SK-N-SH treated with all-trans-retinoic acid at 6 μM for 48 hours (cell line): ENCODE data around the gene OSBPL2.

Experiments used
- ATAC-seq: fragments of 200-7000 bp; cut with Tn5 transposase; 3 replicates; pipeline ENCODE4 v1.9.1; 2020; ENCODE audit warnings: mild to moderate bottlenecking, moderate library complexity
- ARNTL ChIP-seq: fragments of 450-650 bp; formaldehyde crosslinking; IDR thresholded peaks from 2 replicates; pipeline ENCODE4 v1.5.0; 2020; ENCODE audit warnings: low read depth, mild to moderate bottlenecking, moderate library complexity, borderline replicate concordance
- BACH2 ChIP-seq: fragments of 250-450 bp; sonication (Bioruptor Pico); IDR thresholded peaks from 2 replicates; pipeline ENCODE4 v1.9.0; 2021; ENCODE audit warnings: mild to moderate bottlenecking, borderline replicate concordance
- CREB5 ChIP-seq: fragments of 250-450 bp; sonication (Bioruptor Pico); IDR thresholded peaks from 2 replicates; pipeline ENCODE4 v1.5.1; 2020; ENCODE audit warnings: low read depth, mild to moderate bottlenecking, moderate library complexity
- CSDC2 ChIP-seq: fragments of 250-450 bp; sonication (Bioruptor Pico); IDR thresholded peaks from 2 replicates; pipeline ENCODE4 v1.5.0; 2020; ENCODE audit warnings: mild to moderate bottlenecking, moderate library complexity
- CSRNP3 ChIP-seq: fragments of 250-450 bp; sonication (Bioruptor Pico); IDR thresholded peaks from 2 replicates; pipeline ENCODE4 v1.5.1; 2021; ENCODE audit warnings: mild to moderate bottlenecking, moderate library complexity
- ESRRG ChIP-seq: fragments of 250-450 bp; sonication (Bioruptor Pico); IDR thresholded peaks from 2 replicates; pipeline ENCODE4 v1.6.1; 2021; ENCODE audit warnings: mild to moderate bottlenecking
- GLIS3 ChIP-seq: fragments of 250-450 bp; sonication (Bioruptor Pico); IDR thresholded peaks from 2 replicates; pipeline ENCODE4 v1.5.0; 2020; ENCODE audit warnings: mild to moderate bottlenecking, moderate library complexity
- ISL1 ChIP-seq: fragments of 250-450 bp; sonication (Bioruptor Pico); IDR thresholded peaks from 2 replicates; pipeline ENCODE4 v2.1.2; 2022; ENCODE audit warnings: mild to moderate bottlenecking, moderate library complexity
- OSR1 ChIP-seq: fragments of 250-450 bp; sonication (Bioruptor Pico); IDR thresholded peaks from 2 replicates; pipeline ENCODE4 v1.8.0; 2022; ENCODE audit warnings: moderate library complexity, mild to moderate bottlenecking, inconsistent platforms
- PATZ1 ChIP-seq: fragments of 250-450 bp; sonication (Bioruptor Pico); IDR thresholded peaks from 2 replicates; pipeline ENCODE4 v1.8.0; 2020; ENCODE audit warnings: mild to moderate bottlenecking, moderate library complexity, borderline replicate concordance
- PPARA ChIP-seq: fragments of 250-450 bp; sonication (Bioruptor Pico); IDR thresholded peaks from 2 replicates; pipeline ENCODE4 v1.5.0; 2020; ENCODE audit warnings: mild to moderate bottlenecking, borderline replicate concordance
- SNAI2 ChIP-seq: fragments of 250-450 bp; sonication (Bioruptor Pico); IDR thresholded peaks from 2 replicates; pipeline ENCODE4 v1.5.0; 2020; ENCODE audit warnings: mild to moderate bottlenecking, moderate library complexity
- TCF4 ChIP-seq: fragments of 250-450 bp; sonication (Bioruptor Pico); IDR thresholded peaks from 2 replicates; pipeline ENCODE4 v1.8.0; 2021; ENCODE audit warnings: mild to moderate bottlenecking, moderate library complexity, borderline replicate concordance
- TSHZ2 ChIP-seq: fragments of 250-450 bp; sonication (Bioruptor Pico); IDR thresholded peaks from 2 replicates; pipeline ENCODE4 v1.5.0; 2020; ENCODE audit warnings: mild to moderate bottlenecking, moderate library complexity
- ZC3H10 ChIP-seq: fragments of 250-450 bp; sonication (Bioruptor Pico); IDR thresholded peaks from 2 replicates; pipeline ENCODE4 v1.5.1; 2021; ENCODE audit warnings: mild to moderate bottlenecking, moderate library complexity
- ZFP3 ChIP-seq: fragments of 250-450 bp; sonication (Bioruptor Pico); IDR thresholded peaks from 2 replicates; pipeline ENCODE4 v1.5.0; 2020; ENCODE audit warnings: mild to moderate bottlenecking, moderate library complexity
- ZFP30 ChIP-seq: fragments of 450-650 bp; formaldehyde crosslinking; IDR thresholded peaks from 2 replicates; pipeline ENCODE4 v1.5.0; 2022; ENCODE audit warnings: mild to moderate bottlenecking, moderate library complexity
- ZNF565 ChIP-seq: fragments of 450-650 bp; formaldehyde crosslinking; conservative IDR thresholded peaks from 2 replicates; pipeline ENCODE4 v1.5.0; 2020; ENCODE audit warnings: low read depth, mild to moderate bottlenecking, moderate library complexity
- ZNF70 ChIP-seq: fragments of 450-650 bp; formaldehyde crosslinking; IDR thresholded peaks from 2 replicates; pipeline ENCODE4 v1.5.0; 2020; ENCODE audit warnings: mild to moderate bottlenecking, moderate library complexity
- ZNF8 ChIP-seq: fragments of 450-650 bp; formaldehyde crosslinking; IDR thresholded peaks from 2 replicates; pipeline ENCODE4 v1.5.0; 2020; ENCODE audit warnings: mild to moderate bottlenecking, moderate library complexity

Gene OSBPL2

GRCh38 chr20:62313460-62314338, 75.4 kb downstream of the OSBPL2 start:
- no peak for ATAC-seq
- TF ChIP-seq CSDC2 (CRISPR knock-in tag), result no peak
- TF ChIP-seq CSRNP3 (CRISPR knock-in tag), result no peak
- TF ChIP-seq ZFP3, result no peak
- no peak for TF ChIP-seq ESRRG (CRISPR knock-in tag)
- no peak for TF ChIP-seq CREB5 (CRISPR knock-in tag)
- no peak for TF ChIP-seq ZFP30 (CRISPR knock-in tag)

- no peak for ATAC-seq
- TF ChIP-seq OSR1 (CRISPR knock-in tag) (no peak), TSHZ2 (CRISPR knock-in tag) (no peak), ZC3H10 (CRISPR knock-in tag) (no peak), ZNF565 (CRISPR knock-in tag) (no peak), ZFP3 (no peak)
These were observed 76.0 kb downstream of the OSBPL2 start for GRCh38 chr20:62314339-62314638.

- ATAC-seq, result no peak
- no peak for TF ChIP-seq PPARA (CRISPR knock-in tag)
- no peak for TF ChIP-seq CREB5 (CRISPR knock-in tag)
- no peak for TF ChIP-seq BACH2 (CRISPR knock-in tag)
- TF ChIP-seq ZNF565 (CRISPR knock-in tag), result no peak
- TF ChIP-seq TCF4 (CRISPR knock-in tag), result no peak
- no peak for TF ChIP-seq SNAI2 (CRISPR knock-in tag)
- TF ChIP-seq ARNTL, result no peak
- TF ChIP-seq ESRRG (CRISPR knock-in tag), result no peak
- no peak for TF ChIP-seq ZNF70 (CRISPR knock-in tag)
- no peak for TF ChIP-seq CSRNP3 (CRISPR knock-in tag)
- no peak for TF ChIP-seq CSDC2 (CRISPR knock-in tag)
- TF ChIP-seq ZFP30 (CRISPR knock-in tag), result no peak
- TF ChIP-seq ZNF8 (CRISPR knock-in tag), result no peak
- no peak for TF ChIP-seq ZC3H10 (CRISPR knock-in tag)
- TF ChIP-seq PATZ1, result no peak
- no peak for TF ChIP-seq ISL1 (CRISPR knock-in tag)
- no peak for TF ChIP-seq ZFP3
- TF ChIP-seq GLIS3 (CRISPR knock-in tag), result no peak
These were observed 76.5 kb downstream of the OSBPL2 start for GRCh38 chr20:62314711-62315302.
